WTC11 (cell line): ENCODE data around the gene SLC12A4. TPM values are rescaled to one million over a fixed set of nuclear protein-coding genes. Genes with fewer than 3 reads are reported as not detected.

Experiments
- ATAC-seq: fragments of 200-7000 bp; cut with Tn5 transposase; 2 replicates; pipeline ENCODE4 v1.10.0; 2021; ENCODE audit warnings: mild to moderate bottlenecking, moderate library complexity
- CTCF ChIA-PET: fragments of 300-600 bp; sonication (Branson Sonifier 250); formaldehyde crosslinking; loops from one replicate; lab custom pipeline; 2021; ENCODE audit warnings: antibody characterized with exemption; lab: Charles Lee
- POLR2A ChIA-PET: fragments of 350-600 bp; sonication (Branson Sonifier 250); formaldehyde crosslinking; loops from one replicate; lab custom pipeline; 2021; ENCODE audit warnings: antibody characterized with exemption; lab: Charles Lee
- DNase-seq: peaks from one replicate; pipeline ENCODE4 v3.0.0; 2021; ENCODE audit warnings: low spot score
- H3K27ac Mint-ChIP-seq: 2 replicates; pipeline ENCODE4 v1.8.0; 2021; ENCODE audit warnings: mixed read lengths
- H3K27me3 Mint-ChIP-seq: 2 replicates; pipeline ENCODE4 v1.8.0; 2021; ENCODE audit warnings: low read depth, mild to moderate bottlenecking, moderate library complexity, mixed read lengths
- H3K36me3 Mint-ChIP-seq: 2 replicates; pipeline ENCODE4 v1.8.0; 2021; ENCODE audit warnings: mixed read lengths
- H3K4me1 Mint-ChIP-seq: 2 replicates; pipeline ENCODE4 v1.8.0; 2022; ENCODE audit warnings: mixed read lengths
- H3K4me3 Mint-ChIP-seq: 2 replicates; pipeline ENCODE4 v1.8.0; 2021; ENCODE audit warnings: mild to moderate bottlenecking, moderate library complexity, mixed read lengths
- H3K9me3 Mint-ChIP-seq: 2 replicates; pipeline ENCODE4 v1.8.0; 2021; ENCODE audit warnings: mixed read lengths
- CREM ChIP-seq: sonication (generic); formaldehyde crosslinking; IDR thresholded peaks from 2 replicates; pipeline ENCODE4 v1.8.1; 2022; ENCODE audit warnings: mild to moderate bottlenecking, missing genetic modification reagents, moderate library complexity
- EMX1 ChIP-seq: fragments of 250-450 bp; sonication (Bioruptor Pico); IDR thresholded peaks from 2 replicates; pipeline ENCODE4 v1.8.0; 2021; ENCODE audit warnings: mild to moderate bottlenecking
- ESRRA ChIP-seq: sonication (generic); formaldehyde crosslinking; IDR thresholded peaks from 2 replicates; pipeline ENCODE4 v1.8.1; 2022; ENCODE audit warnings: mild to moderate bottlenecking, missing genetic modification reagents, borderline replicate concordance
- NFE2L1 ChIP-seq: sonication (generic); formaldehyde crosslinking; IDR thresholded peaks from 2 replicates; pipeline ENCODE4 v1.8.1; 2023; ENCODE audit warnings: missing genetic modification reagents
- NR1H2 ChIP-seq: sonication (generic); formaldehyde crosslinking; IDR thresholded peaks from 2 replicates; pipeline ENCODE4 v1.9.0; 2021; ENCODE audit warnings: mild to moderate bottlenecking, moderate library complexity, missing genetic modification reagents
- NR3C1 ChIP-seq: sonication (generic); formaldehyde crosslinking; conservative IDR thresholded peaks from 2 replicates; pipeline ENCODE4 v1.8.1; 2023; ENCODE audit warnings: low read depth, mild to moderate bottlenecking, missing genetic modification reagents
- PRRX2 ChIP-seq: fragments of 250-450 bp; sonication (Bioruptor Pico); IDR thresholded peaks from 2 replicates; pipeline ENCODE4 v1.8.0; 2021; ENCODE audit warnings: mild to moderate bottlenecking
- RORB ChIP-seq: fragments of 250-450 bp; sonication (Bioruptor Pico); IDR thresholded peaks from 2 replicates; pipeline ENCODE4 v1.9.0; 2021; ENCODE audit warnings: mild to moderate bottlenecking
- TCF7 ChIP-seq: sonication (generic); formaldehyde crosslinking; IDR thresholded peaks from 2 replicates; pipeline ENCODE4 v1.8.0; 2022; ENCODE audit warnings: mild to moderate bottlenecking, low read depth, missing genetic modification reagents, moderate library complexity
- TP53 ChIP-seq: sonication (generic); formaldehyde crosslinking; IDR thresholded peaks from 2 replicates; pipeline ENCODE4 v1.8.1; 2023; ENCODE audit warnings: mild to moderate bottlenecking, missing genetic modification reagents
- ZNF121 ChIP-seq: sonication (generic); formaldehyde crosslinking; IDR thresholded peaks from 2 replicates; pipeline ENCODE4 v1.8.0; 2023; ENCODE audit warnings: missing genetic modification reagents
- total RNA-seq: library from RNA; stranded (reverse); gene quantifications from 3 replicates; pipeline ENCODE4 v1.2.3, GENCODE V29; 2021
- TF ChIP-seq, protein P1 (sequence below): sonication (generic); formaldehyde crosslinking; IDR thresholded peaks from 2 replicates; pipeline ENCODE4 v1.8.1; 2023; ENCODE audit warnings: mild to moderate bottlenecking, missing genetic modification reagents
- TF ChIP-seq, protein P2 (sequence below): fragments of 250-450 bp; sonication (Bioruptor Pico); IDR thresholded peaks from 2 replicates; pipeline ENCODE4 v1.9.0; 2021; ENCODE audit warnings: mild to moderate bottlenecking
- TF ChIP-seq, protein P3 (sequence below): sonication (generic); formaldehyde crosslinking; IDR thresholded peaks from 2 replicates; pipeline ENCODE4 v1.8.0; 2023; ENCODE audit warnings: missing genetic modification reagents, mild to moderate bottlenecking, borderline replicate concordance
- TF ChIP-seq, protein P4 (sequence below): fragments of 250-450 bp; sonication (Bioruptor Pico); IDR thresholded peaks from 2 replicates; pipeline ENCODE4 v1.9.0; 2021; ENCODE audit warnings: mild to moderate bottlenecking
- TF ChIP-seq, protein P5 (sequence below): sonication (generic); formaldehyde crosslinking; IDR thresholded peaks from 2 replicates; pipeline ENCODE4 v1.8.0; 2022; ENCODE audit warnings: mild to moderate bottlenecking, missing genetic modification reagents

SLC12A4 gene
- total RNA-seq, 1 experiment from 2014 or later, result 94.1 TPM

DNA sequence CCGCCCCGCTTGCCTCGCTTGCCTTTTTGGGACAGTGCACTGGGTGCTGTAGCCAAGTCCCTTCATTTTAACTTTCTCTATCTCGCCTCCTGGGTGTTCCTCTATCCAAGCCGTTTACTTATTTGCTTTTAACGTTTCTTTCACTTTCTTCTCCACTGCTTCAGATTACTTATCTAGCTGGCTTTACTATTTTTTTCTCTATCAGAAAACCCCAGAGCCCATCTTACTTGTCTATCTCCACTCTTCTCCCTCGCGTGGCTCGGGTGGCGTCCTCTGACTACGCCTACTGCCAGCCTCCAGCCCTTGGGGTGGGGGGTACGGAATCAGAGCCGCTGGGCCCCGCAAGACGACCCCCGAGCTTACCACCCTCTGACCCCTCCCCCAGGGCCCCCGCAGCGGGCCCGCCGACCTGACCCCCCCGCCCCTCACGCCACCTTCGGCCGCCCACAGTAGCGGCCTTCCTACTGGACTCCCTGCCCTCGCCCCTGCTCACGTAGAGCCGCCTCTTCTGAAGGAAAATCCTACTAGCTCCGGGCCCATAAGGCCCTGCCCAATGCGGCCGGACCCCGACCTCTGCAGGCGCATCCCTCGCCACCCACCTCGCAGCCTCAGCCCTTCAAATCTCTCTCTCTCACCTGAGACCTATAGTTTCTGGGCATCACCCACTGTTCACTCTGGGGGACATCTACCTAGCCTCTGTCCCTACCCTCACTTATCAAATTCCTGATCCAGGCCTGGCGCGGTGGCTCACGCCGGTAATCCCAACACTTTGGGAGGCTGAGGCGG lies 1.0 kb upstream of the SLC12A4 start:
- ATAC-seq, result peak; percentile 11
- Mint-ChIP-seq H3K4me3 (peak overlapping the region; percentile 97), H3K4me1 (peaks cover 39% of the 10 kb centered on the region), H3K9me3 (no peaks in the 10 kb centered on the region), H3K36me3 (0 out of 2 replicates have a peak, but pooled peaks cover 5% of the 10 kb centered on the region), H3K27ac (peak overlapping the region; percentile 75; the same call in 1 of the 2 replicates), H3K27me3 (peaks cover 8% of the 10 kb centered on the region; the same call in 1 of the 2 replicates)
- TF ChIP-seq NR3C1 (CRISPR knock-in tag) (no peak), RORB (CRISPR knock-in tag) (no peak), NR1H2 (CRISPR knock-in tag) (no peak), ESRRA (CRISPR knock-in tag) (no peak), ZNF121 (CRISPR knock-in tag) (0 out of 2 replicates have a peak, but pooled peaks have one; percentile 8), TP53 (CRISPR knock-in tag) (no peak), CREM (no peak)
- TF ChIP-seq, protein P1, sequence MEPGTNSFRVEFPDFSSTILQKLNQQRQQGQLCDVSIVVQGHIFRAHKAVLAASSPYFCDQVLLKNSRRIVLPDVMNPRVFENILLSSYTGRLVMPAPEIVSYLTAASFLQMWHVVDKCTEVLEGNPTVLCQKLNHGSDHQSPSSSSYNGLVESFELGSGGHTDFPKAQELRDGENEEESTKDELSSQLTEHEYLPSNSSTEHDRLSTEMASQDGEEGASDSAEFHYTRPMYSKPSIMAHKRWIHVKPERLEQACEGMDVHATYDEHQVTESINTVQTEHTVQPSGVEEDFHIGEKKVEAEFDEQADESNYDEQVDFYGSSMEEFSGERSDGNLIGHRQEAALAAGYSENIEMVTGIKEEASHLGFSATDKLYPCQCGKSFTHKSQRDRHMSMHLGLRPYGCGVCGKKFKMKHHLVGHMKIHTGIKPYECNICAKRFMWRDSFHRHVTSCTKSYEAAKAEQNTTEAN, result no peak
- ChIA-PET CTCF (interaction anchor here (0.6 to 1.7 kb wide), 6 partner anchors 12 to 400 kb away, joined by 3 read pairs; partner anchors contain the start of genes NRN1L, PRMT7 and SLC7A6OS), POLR2A (interaction anchor here (1.1 kb wide), 1 partner anchor 85 kb away, joined by 3 read pairs; the partner anchor contains the start of gene NRN1L)
- DNase-seq, result peak; percentile 43

DNA sequence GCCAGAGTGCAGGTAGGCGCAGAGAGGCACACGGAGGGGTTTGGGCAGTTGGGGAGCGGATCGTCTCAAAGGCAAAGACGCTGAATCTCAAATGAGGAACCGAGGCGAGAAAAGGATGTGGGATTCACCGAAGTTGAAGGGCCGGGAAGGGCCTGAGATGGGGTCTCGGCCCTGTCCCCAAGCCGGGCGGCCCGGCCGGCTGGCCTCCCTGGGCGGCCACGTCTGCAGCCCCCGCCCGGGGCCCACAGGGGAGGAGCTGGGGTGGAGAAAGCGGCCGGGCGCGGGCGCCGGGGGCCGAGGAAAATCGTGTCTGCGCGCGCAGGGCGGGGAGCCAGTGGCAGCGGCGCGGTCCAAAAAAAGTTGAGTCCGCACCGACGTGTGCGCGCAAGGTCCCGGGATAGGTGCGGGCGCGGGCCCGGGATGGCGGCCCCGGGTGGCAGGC lies 458 bp downstream of the SLC12A4 start:
- Mint-ChIP-seq H3K4me1 (peaks cover 44% of the 10 kb centered on the region), H3K27ac (peak overlapping the region; percentile 92; the same call in 1 of the 2 replicates), H3K27me3 (peaks cover 5% of the 10 kb centered on the region; the same call in 1 of the 2 replicates), H3K9me3 (no peaks in the 10 kb centered on the region), H3K4me3 (peak overlapping the region; percentile 97), H3K36me3 (peaks cover 6% of the 10 kb centered on the region; the same call in 1 of the 2 replicates)
- ChIA-PET CTCF (interaction anchor here (1.0 to 3.2 kb wide), 3 partner anchors 13 to 73 kb away, joined by 3 to 25 read pairs (median 3); partner anchors contain the start of gene DPEP3), POLR2A (interaction anchor here (1.1 kb wide), 1 partner anchor 84 kb away, joined by 3 read pairs; the partner anchor contains the start of gene NRN1L)
- TF ChIP-seq TCF7 (CRISPR knock-in tag) (0 out of 2 replicates have a peak, but pooled peaks have one; percentile 56), EMX1 (CRISPR knock-in tag) (no peak), NFE2L1 (CRISPR knock-in tag) (peak; percentile 29; the same call in 1 of the 2 replicates)
- TF ChIP-seq, protein P2, sequence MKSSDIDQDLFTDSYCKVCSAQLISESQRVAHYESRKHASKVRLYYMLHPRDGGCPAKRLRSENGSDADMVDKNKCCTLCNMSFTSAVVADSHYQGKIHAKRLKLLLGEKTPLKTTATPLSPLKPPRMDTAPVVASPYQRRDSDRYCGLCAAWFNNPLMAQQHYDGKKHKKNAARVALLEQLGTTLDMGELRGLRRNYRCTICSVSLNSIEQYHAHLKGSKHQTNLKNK (CRISPR knock-in tag), result no peak
- no peak for ATAC-seq
- peak; percentile 38 for DNase-seq

DNA sequence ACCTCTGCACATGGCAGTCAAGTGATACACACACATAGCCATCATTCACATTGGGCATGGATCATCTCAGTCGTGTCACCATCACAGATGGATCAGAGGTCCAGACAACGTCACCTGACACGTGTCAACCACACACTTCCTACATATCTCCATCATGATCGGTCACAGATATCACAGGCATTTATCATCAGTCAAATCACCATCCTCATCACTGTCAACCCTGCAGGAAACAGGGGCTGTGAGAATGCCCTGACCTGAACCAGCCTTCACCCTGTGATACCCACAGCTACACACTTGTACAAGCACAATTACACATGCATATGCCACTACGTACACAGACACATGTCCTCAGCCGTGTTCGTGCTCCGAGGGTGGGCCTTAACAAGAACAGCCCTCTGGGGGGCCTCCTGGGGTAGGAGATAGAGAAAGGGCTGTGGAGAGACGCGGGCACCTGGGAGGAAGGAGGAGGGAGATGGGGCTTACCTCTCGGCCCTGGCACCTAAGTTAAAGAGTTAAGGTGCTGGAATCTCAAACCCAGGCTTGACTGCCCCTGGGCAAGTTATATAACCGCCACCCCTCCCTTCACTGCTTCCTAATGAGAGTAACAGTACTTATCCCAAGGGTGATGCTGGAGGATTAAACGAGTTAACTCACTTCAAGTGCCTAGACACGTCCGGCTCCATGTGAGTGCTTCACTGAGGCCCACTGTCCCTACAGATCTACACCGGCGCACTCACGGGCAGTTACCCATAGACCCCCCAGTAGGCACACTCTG lies 1.1 kb downstream of the SLC12A4 start:
- no peak for DNase-seq
- TF ChIP-seq, protein P3, sequence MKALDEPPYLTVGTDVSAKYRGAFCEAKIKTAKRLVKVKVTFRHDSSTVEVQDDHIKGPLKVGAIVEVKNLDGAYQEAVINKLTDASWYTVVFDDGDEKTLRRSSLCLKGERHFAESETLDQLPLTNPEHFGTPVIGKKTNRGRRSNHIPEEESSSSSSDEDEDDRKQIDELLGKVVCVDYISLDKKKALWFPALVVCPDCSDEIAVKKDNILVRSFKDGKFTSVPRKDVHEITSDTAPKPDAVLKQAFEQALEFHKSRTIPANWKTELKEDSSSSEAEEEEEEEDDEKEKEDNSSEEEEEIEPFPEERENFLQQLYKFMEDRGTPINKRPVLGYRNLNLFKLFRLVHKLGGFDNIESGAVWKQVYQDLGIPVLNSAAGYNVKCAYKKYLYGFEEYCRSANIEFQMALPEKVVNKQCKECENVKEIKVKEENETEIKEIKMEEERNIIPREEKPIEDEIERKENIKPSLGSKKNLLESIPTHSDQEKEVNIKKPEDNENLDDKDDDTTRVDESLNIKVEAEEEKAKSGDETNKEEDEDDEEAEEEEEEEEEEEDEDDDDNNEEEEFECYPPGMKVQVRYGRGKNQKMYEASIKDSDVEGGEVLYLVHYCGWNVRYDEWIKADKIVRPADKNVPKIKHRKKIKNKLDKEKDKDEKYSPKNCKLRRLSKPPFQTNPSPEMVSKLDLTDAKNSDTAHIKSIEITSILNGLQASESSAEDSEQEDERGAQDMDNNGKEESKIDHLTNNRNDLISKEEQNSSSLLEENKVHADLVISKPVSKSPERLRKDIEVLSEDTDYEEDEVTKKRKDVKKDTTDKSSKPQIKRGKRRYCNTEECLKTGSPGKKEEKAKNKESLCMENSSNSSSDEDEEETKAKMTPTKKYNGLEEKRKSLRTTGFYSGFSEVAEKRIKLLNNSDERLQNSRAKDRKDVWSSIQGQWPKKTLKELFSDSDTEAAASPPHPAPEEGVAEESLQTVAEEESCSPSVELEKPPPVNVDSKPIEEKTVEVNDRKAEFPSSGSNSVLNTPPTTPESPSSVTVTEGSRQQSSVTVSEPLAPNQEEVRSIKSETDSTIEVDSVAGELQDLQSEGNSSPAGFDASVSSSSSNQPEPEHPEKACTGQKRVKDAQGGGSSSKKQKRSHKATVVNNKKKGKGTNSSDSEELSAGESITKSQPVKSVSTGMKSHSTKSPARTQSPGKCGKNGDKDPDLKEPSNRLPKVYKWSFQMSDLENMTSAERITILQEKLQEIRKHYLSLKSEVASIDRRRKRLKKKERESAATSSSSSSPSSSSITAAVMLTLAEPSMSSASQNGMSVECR (CRISPR knock-in tag), result no peak
- TF ChIP-seq NFE2L1 (CRISPR knock-in tag) (no peak), TCF7 (CRISPR knock-in tag) (no peak), ESRRA (CRISPR knock-in tag) (no peak), PRRX2 (CRISPR knock-in tag) (no peak)
- TF ChIP-seq, protein P4, sequence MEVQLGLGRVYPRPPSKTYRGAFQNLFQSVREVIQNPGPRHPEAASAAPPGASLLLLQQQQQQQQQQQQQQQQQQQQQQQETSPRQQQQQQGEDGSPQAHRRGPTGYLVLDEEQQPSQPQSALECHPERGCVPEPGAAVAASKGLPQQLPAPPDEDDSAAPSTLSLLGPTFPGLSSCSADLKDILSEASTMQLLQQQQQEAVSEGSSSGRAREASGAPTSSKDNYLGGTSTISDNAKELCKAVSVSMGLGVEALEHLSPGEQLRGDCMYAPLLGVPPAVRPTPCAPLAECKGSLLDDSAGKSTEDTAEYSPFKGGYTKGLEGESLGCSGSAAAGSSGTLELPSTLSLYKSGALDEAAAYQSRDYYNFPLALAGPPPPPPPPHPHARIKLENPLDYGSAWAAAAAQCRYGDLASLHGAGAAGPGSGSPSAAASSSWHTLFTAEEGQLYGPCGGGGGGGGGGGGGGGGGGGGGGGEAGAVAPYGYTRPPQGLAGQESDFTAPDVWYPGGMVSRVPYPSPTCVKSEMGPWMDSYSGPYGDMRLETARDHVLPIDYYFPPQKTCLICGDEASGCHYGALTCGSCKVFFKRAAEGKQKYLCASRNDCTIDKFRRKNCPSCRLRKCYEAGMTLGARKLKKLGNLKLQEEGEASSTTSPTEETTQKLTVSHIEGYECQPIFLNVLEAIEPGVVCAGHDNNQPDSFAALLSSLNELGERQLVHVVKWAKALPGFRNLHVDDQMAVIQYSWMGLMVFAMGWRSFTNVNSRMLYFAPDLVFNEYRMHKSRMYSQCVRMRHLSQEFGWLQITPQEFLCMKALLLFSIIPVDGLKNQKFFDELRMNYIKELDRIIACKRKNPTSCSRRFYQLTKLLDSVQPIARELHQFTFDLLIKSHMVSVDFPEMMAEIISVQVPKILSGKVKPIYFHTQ (CRISPR knock-in tag), result no peak
- TF ChIP-seq, protein P5, sequence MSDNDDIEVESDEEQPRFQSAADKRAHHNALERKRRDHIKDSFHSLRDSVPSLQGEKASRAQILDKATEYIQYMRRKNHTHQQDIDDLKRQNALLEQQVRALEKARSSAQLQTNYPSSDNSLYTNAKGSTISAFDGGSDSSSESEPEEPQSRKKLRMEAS (CRISPR knock-in tag), result 0 out of 2 replicates have a peak, but pooled peaks have one; percentile 14
- ChIA-PET POLR2A (interaction anchor here (0.6 to 1.2 kb wide), 2 partner anchors 32 to 83 kb away, joined by 3 to 5 read pairs; no protein-coding TSS in a partner anchor), CTCF (interaction anchor here (0.6 to 3.2 kb wide), 12 partner anchors 13 to 151 kb away, joined by 3 to 25 read pairs (median 4); partner anchors contain the start of genes DPEP3, LCAT, NFATC3 and NRN1L)
- H3K4me1 Mint-ChIP-seq, result peaks cover 44% of the 10 kb centered on the region
- ATAC-seq, result no peak
- H3K27me3 Mint-ChIP-seq, result peaks cover 5% of the 10 kb centered on the region; the same call in 1 of the 2 replicates
- H3K9me3 Mint-ChIP-seq, result no peaks in the 10 kb centered on the region
- peaks cover 12% of the 10 kb centered on the region for H3K36me3 Mint-ChIP-seq
- peak overlapping the region; percentile 92; the same call in 1 of the 2 replicates for H3K27ac Mint-ChIP-seq
- H3K4me3 Mint-ChIP-seq, result peak overlapping the region; percentile 97
